ENCODE data around the gene LAMA2.

DNA sequence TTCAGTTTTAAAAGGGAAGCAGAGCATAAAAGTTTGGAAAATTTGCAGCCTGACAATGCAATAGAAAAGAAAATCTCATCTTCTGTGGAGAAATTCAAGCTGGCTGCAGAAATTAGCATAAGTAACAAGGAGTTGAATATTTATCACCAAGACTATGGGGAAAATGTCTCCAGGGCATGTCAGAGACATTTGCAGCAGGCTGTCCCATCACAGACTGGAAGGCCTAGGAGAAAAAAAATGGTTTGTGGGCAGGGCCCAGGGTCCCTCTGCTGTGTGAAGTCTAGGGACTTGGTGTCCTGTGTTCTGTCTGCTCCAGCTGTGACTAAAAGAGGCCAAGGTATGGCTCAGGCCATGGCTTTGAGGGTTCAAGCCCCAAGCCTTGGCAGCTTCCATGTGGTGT lies 8.1 kb upstream of the LAMA2 start:
- TF ChIP-seq EZH2 (IDR thresholded peaks at IDR 0.05) (no peak), POLR2AphosphoS5 (IDR thresholded peaks at IDR 0.05; ENCODE audit: low read depth, low read length) (no peak)
